Retinal pigment epithelial cell (primary cell): ENCODE measurements around the gene CLMP.
"Not testable (repeated sequence)": the region's sequence is repeated elsewhere in the genome, so short reads cannot be mapped to it uniquely, and the experiment has no call there.

Source experiments
- DNase-seq: peaks from one replicate; pipeline ENCODE4 v3.0.0-alpha.2; 2010; ENCODE audit warnings: low read depth
- H3K4me3 ChIP-seq: 2 replicates; pipeline ENCODE4 v1.5.1; 2011; ENCODE audit warnings: mild to moderate bottlenecking, low read length, control low read depth, moderate library complexity
- CTCF ChIP-seq: conservative IDR thresholded peaks from 2 replicates; pipeline ENCODE4 v1.5.1; 2011; ENCODE audit warnings: low read depth, low read length, control low read depth, inconsistent platforms

CLMP gene

GRCh38 chr11:123061403-123062157 is 133.5 kb downstream of the CLMP start, which contains the start of gene HSPA8:
HSPA8 (minus strand) TSS chr11:123062136; CDS start chr11:123061324, 812 bp downstream.
- TF ChIP-seq CTCF: no peak
- H3K4me3 ChIP-seq: peak within 1 kb of the TSS; percentile 99
- DNase-seq: no peak

GRCh38 chr11:123060277-123061000 is 134.6 kb downstream of the CLMP start:
- no peak for DNase-seq
- H3K4me3 ChIP-seq: peak overlapping the region; percentile 99
- TF ChIP-seq CTCF: no peak

- peak overlapping the region; percentile 99 for H3K4me3 ChIP-seq
These were observed 135.8 kb downstream of the CLMP start for GRCh38 chr11:123059041-123059920.

GRCh38 chr11:123057661-123058305 is 137.3 kb downstream of the CLMP start:
- H3K4me3 ChIP-seq: peak overlapping the region; percentile 99
- no peak for TF ChIP-seq CTCF
- no peak for DNase-seq

More at GRCh38 chr11:123059041-123059920, 135.8 kb downstream of the CLMP start:
- not testable (repeated sequence) for DNase-seq

GRCh38 chr11:123056835-123057491 is 138.1 kb downstream of the CLMP start:
- no peak for DNase-seq
- peak overlapping the region; percentile 3 for H3K4me3 ChIP-seq

More at GRCh38 chr11:123056835-123057491, 138.1 kb downstream of the CLMP start:
- TF ChIP-seq CTCF: no peak
